ENCODE measurements around the gene XNDC1N. TPM values are rescaled to one million over a fixed set of nuclear protein-coding genes. Genes with fewer than 3 reads are reported as not detected.
A peak's percentile ranks its signal among the peaks of the same experiment; 100 is the strongest.

The XNDC1N gene
- total RNA-seq, 1 donor from 2014 or later = 9.4 TPM

DNA sequence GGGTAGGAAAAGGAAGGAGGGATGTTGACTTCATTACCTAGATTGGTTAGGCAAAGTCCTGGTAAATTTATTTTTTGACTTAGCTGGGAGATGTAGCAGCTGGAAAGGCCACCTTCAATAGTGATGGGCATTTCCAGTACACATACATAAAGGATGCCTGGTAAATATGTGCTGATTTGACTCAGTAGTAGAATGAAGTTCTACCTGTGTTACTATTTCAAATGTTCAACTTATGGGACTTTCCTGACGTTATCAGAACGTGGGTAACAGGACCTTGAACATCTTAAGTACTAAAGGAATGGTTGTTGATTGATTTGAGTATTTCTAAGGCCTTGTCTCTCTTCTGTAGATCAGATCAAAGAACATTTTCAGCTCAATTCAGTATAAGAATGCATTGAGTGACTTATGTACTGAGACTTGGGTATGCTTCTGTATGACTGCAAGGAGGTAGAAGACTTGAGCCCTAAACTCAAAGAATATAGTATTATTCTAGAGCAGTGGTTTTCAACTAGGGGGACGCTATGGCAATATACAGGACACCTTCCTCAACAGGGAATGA, 27.6 kb upstream of the XNDC1N start:
- H3K9me3 Mint-ChIP-seq (ENCODE audit: unreplicated experiment) = no peaks in the 10 kb centered on the region
- peaks cover 7% of the 10 kb centered on the region for H3K4me1 Mint-ChIP-seq (ENCODE audit: unreplicated experiment)
- no peak overlapping the region for H3K4me3 Mint-ChIP-seq (ENCODE audit: unreplicated experiment)
- TF ChIP-seq, protein P1, sequence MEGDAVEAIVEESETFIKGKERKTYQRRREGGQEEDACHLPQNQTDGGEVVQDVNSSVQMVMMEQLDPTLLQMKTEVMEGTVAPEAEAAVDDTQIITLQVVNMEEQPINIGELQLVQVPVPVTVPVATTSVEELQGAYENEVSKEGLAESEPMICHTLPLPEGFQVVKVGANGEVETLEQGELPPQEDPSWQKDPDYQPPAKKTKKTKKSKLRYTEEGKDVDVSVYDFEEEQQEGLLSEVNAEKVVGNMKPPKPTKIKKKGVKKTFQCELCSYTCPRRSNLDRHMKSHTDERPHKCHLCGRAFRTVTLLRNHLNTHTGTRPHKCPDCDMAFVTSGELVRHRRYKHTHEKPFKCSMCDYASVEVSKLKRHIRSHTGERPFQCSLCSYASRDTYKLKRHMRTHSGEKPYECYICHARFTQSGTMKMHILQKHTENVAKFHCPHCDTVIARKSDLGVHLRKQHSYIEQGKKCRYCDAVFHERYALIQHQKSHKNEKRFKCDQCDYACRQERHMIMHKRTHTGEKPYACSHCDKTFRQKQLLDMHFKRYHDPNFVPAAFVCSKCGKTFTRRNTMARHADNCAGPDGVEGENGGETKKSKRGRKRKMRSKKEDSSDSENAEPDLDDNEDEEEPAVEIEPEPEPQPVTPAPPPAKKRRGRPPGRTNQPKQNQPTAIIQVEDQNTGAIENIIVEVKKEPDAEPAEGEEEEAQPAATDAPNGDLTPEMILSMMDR (IDR thresholded peaks at IDR 0.05) = no peak
- H3K27me3 Mint-ChIP-seq (ENCODE audit: unreplicated experiment) = no peaks in the 10 kb centered on the region
- H3K27ac Mint-ChIP-seq (ENCODE audit: unreplicated experiment) = no peak overlapping the region
- no peak for DNase-seq (ENCODE audit: extremely low spot score, unreplicated experiment)
- H3K36me3 Mint-ChIP-seq (ENCODE audit: unreplicated experiment) = peaks cover 6% of the 10 kb centered on the region

DNA sequence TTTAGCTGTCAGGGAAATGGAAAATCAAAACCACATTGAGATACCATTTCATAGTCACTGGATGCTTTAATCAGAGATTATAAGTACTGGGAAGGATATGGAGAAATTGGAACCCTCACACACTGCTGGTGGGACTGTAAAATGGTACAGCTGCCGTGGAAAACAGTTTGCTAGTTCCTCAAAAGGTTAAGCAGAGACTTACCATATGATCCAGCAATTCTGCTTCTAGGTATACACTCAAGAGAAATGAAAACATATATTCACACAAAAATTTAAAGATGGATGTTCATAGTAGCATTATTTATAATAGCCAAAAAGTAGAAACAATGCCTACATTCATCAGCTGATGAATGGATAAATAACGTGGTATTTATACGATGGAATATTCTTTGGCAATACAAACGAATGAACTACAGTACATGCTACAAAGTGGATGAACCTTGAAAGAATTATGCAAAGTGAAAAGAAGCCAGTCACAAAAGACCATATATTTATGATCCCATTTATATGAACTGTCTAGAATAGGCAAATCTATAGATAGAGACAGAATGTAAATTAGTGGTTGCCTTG, 23.4 kb upstream of the XNDC1N start:
- TF ChIP-seq, protein P1 (IDR thresholded peaks at IDR 0.05) = no peak
- peaks cover 1% of the 10 kb centered on the region for H3K36me3 Mint-ChIP-seq (ENCODE audit: unreplicated experiment)
- H3K27ac Mint-ChIP-seq (ENCODE audit: unreplicated experiment) = no peak overlapping the region
- no peaks in the 10 kb centered on the region for H3K27me3 Mint-ChIP-seq (ENCODE audit: unreplicated experiment)
- no peaks in the 10 kb centered on the region for H3K9me3 Mint-ChIP-seq (ENCODE audit: unreplicated experiment)
- H3K4me3 Mint-ChIP-seq (ENCODE audit: unreplicated experiment) = no peak overlapping the region
- peaks cover 24% of the 10 kb centered on the region for H3K4me1 Mint-ChIP-seq (ENCODE audit: unreplicated experiment)
- no peak for DNase-seq (ENCODE audit: extremely low spot score, unreplicated experiment)

DNA sequence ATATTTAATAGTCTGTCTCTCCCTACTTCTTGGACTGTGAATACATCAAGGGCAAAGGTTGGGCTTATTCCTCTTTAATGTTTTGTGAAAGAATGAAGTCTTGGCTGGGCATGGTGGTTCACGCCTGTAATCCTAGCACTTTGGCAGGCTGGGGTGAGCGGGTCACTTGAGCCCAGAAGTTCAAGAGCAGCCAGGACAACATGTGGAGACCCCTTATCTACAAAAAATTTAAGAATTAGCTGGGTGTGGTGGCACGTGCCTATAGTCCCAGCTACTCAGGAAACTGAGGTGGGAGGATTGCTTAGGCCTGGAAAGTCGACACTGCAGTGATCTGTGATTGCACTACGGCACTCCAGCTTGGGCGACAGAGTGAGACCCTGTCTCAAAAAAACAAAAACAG, 20.6 kb upstream of the XNDC1N start:
- no peak overlapping the region for H3K4me3 Mint-ChIP-seq (ENCODE audit: unreplicated experiment)
- no peaks in the 10 kb centered on the region for H3K27me3 Mint-ChIP-seq (ENCODE audit: unreplicated experiment)
- H3K27ac Mint-ChIP-seq (ENCODE audit: unreplicated experiment) = no peak overlapping the region
- DNase-seq (ENCODE audit: extremely low spot score, unreplicated experiment) = no peak
- no peaks in the 10 kb centered on the region for H3K9me3 Mint-ChIP-seq (ENCODE audit: unreplicated experiment)
- TF ChIP-seq, protein P1 (IDR thresholded peaks at IDR 0.05) = no peak
- H3K4me1 Mint-ChIP-seq (ENCODE audit: unreplicated experiment) = peaks cover 46% of the 10 kb centered on the region
- peaks cover 1% of the 10 kb centered on the region for H3K36me3 Mint-ChIP-seq (ENCODE audit: unreplicated experiment)

DNA sequence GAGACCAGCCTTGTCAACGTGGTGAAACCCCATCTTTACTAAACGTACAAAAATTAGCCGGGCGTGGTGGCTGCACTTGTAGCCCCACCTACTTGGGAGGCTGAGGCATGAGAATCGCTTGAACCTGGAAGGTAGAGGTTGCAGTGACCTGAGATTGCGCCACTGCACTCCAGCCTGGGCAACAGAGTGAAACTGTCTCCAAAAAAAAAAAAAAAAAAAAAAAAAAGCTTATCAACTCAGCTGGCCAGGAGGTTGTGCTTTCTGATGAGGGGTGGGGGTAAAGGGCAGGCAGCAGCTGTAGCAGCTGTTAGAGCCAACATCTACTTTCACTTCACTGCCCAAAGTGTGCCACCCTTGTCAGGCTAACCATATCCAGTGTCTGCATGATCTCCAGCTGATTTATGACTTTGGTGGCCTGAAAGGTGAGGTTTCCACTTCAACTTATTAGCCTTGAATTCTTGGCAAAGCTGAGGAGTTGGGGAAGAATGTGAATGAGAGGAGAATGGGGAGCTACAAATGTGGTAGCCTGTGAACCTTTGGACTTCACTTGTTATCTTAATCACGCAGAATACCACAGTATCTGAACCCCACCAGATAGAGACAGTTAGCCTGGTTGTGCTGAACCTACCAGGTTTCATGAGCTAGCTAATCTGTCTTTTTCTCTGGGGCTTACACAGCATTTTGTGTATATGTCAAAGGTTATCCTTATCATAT, 20.1 kb upstream of the XNDC1N start:
- Mint-ChIP-seq H3K4me1 (ENCODE audit: unreplicated experiment) (peaks cover 51% of the 10 kb centered on the region), H3K9me3 (ENCODE audit: unreplicated experiment) (no peaks in the 10 kb centered on the region), H3K27me3 (ENCODE audit: unreplicated experiment) (no peaks in the 10 kb centered on the region), H3K27ac (ENCODE audit: unreplicated experiment) (no peak overlapping the region), H3K4me3 (ENCODE audit: unreplicated experiment) (no peak overlapping the region), H3K36me3 (ENCODE audit: unreplicated experiment) (peaks cover 1% of the 10 kb centered on the region)
- no peak for DNase-seq (ENCODE audit: extremely low spot score, unreplicated experiment)
- TF ChIP-seq, protein P1 (IDR thresholded peaks at IDR 0.05) = no peak

DNA sequence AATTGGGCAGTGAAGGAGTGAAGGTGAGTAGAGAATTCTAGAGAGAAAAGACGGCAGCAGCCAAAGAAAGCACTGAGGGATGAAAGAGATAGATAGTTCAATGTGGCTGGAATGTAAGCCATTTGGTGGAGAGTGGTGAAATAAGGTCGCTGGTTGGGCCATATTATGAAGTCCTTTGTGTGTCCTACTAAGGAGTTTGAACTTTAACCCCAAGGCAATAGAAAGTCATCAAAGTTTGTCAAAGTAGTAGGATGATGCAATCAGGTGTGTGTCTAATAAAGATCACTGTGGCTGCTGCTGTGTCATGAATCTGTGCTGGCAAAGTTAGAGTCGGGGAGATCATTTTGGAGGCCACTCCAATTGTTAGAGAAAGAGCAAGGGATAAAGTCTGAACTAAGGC, 19.1 kb upstream of the XNDC1N start:
- H3K4me1 Mint-ChIP-seq (ENCODE audit: unreplicated experiment) = peaks cover 58% of the 10 kb centered on the region

More for the DNA sequence above, 19.1 kb upstream of the XNDC1N start:
- H3K36me3 Mint-ChIP-seq (ENCODE audit: unreplicated experiment) = peaks cover 1% of the 10 kb centered on the region
- TF ChIP-seq, protein P1 (IDR thresholded peaks at IDR 0.05) = no peak
- no peaks in the 10 kb centered on the region for H3K9me3 Mint-ChIP-seq (ENCODE audit: unreplicated experiment)
- no peaks in the 10 kb centered on the region for H3K27me3 Mint-ChIP-seq (ENCODE audit: unreplicated experiment)
- H3K27ac Mint-ChIP-seq (ENCODE audit: unreplicated experiment) = peak overlapping the region; percentile 36
- DNase-seq (ENCODE audit: extremely low spot score, unreplicated experiment) = no peak
- no peak overlapping the region for H3K4me3 Mint-ChIP-seq (ENCODE audit: unreplicated experiment)

All from osteocyte (in vitro differentiated cells).